Mammary epithelial cell (primary cell): ENCODE measurements around the gene ISCA1.

Experiments used
- CTCF ChIP-seq, 2 donors: IDR thresholded peaks in 1 of 2; conservative IDR thresholded peaks in 1 of 2; 2 replicates each; pipeline ENCODE4 v1.5.1; 2011 to 2012; ENCODE audit warnings: inconsistent platforms in 2 of 2, low read length in 2 of 2, mild to moderate bottlenecking in 2 of 2, control low read depth in 1 of 2, low read depth in 1 of 2; ENCODE audit not compliant: insufficient read depth in 1 of 2; ENCODE audit errors: extremely low read depth in 1 of 2
- EZH2 ChIP-seq: IDR thresholded peaks from 2 replicates; pipeline ENCODE4 v1.6.1; 2012; ENCODE audit warnings: low read length, inconsistent platforms, borderline replicate concordance

DNA sequence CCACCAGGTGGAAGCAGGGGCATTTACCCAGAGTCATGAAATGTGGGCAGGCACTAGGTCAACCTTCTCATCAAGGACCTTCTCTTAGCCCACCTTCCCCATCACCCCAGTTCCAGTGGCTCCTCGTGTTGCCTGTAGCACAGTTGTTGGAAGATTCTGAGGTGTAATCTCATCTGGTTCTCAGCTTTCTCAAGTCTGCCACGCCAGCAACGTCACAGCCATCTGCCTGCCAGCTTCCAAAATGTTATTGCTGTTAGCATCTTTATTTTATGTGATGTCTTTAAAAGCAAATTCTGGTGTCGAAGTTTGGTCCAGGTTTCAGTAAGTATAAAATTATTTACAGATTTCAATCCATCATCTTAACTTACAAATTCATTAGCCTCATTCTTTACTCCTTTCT lies 33.6 kb downstream of the ISCA1 start:
- TF ChIP-seq CTCF (conservative IDR thresholded peaks at IDR 0.05 in 1 of 2, IDR thresholded peaks at IDR 0.05 in 1 of 2; ENCODE audit: extremely low read depth in 1 of 2, insufficient read depth in 1 of 2, low read depth in 1 of 2, low read length in 2 of 2): no peak
- TF ChIP-seq EZH2: no peak
